ENCODE measurements around the gene TOX2.

TOX2 gene

GRCh38 chr20:44004306-44004915 is 89.8 kb downstream of the TOX2 start:
- TF ChIP-seq CTCF (IDR thresholded peaks at IDR 0.05; ENCODE audit: insufficient read depth, low read length, poor library complexity, severe bottlenecking) = no peak

GRCh38 chr20:44005661-44006060 is 91.0 kb downstream of the TOX2 start:
- Histone ChIP-seq H3K27me3 (replicated peaks; ENCODE audit: control insufficient read depth, insufficient read depth, low read length) (no peaks in the 10 kb centered on the region), H3K4me3 (replicated peaks; ENCODE audit: low read depth, low read length) (no peak overlapping the region), H3K36me3 (ENCODE audit: control insufficient read depth, insufficient read depth, low read length) (no peaks in the 10 kb centered on the region)
- no peak for TF ChIP-seq CTCF (IDR thresholded peaks at IDR 0.05; ENCODE audit: insufficient read depth, low read length, poor library complexity, severe bottlenecking)
- no peak for DNase-seq (ENCODE audit: extremely low read depth, insufficient read length)

More at GRCh38 chr20:44004306-44004915, 89.8 kb downstream of the TOX2 start:
- no peak overlapping the region for H3K4me3 ChIP-seq (replicated peaks; ENCODE audit: low read depth, low read length)
- H3K36me3 ChIP-seq (ENCODE audit: control insufficient read depth, insufficient read depth, low read length) = no peaks in the 10 kb centered on the region
- no peaks in the 10 kb centered on the region for H3K27me3 ChIP-seq (replicated peaks; ENCODE audit: control insufficient read depth, insufficient read depth, low read length)
- DNase-seq (ENCODE audit: extremely low read depth, insufficient read length) = no peak

GRCh38 chr20:44006126-44006525 is 91.5 kb downstream of the TOX2 start:
- Histone ChIP-seq H3K27me3 (replicated peaks; ENCODE audit: control insufficient read depth, insufficient read depth, low read length) (no peaks in the 10 kb centered on the region), H3K36me3 (ENCODE audit: control insufficient read depth, insufficient read depth, low read length) (no peaks in the 10 kb centered on the region), H3K4me3 (replicated peaks; ENCODE audit: low read depth, low read length) (no peak overlapping the region)
- no peak for DNase-seq (ENCODE audit: extremely low read depth, insufficient read length)
- TF ChIP-seq CTCF (IDR thresholded peaks at IDR 0.05; ENCODE audit: insufficient read depth, low read length, poor library complexity, severe bottlenecking) = no peak

- no peak for DNase-seq (ENCODE audit: extremely low read depth, insufficient read length)
These were observed 91.9 kb downstream of the TOX2 start for GRCh38 chr20:44006578-44006977.

GRCh38 chr20:44008806-44009678 is 94.4 kb downstream of the TOX2 start:
- TF ChIP-seq CTCF (IDR thresholded peaks at IDR 0.05; ENCODE audit: insufficient read depth, low read length, poor library complexity, severe bottlenecking) = no peak
- Histone ChIP-seq H3K36me3 (ENCODE audit: control insufficient read depth, insufficient read depth, low read length) (no peaks in the 10 kb centered on the region), H3K4me3 (replicated peaks; ENCODE audit: low read depth, low read length) (no peak overlapping the region), H3K27me3 (replicated peaks; ENCODE audit: control insufficient read depth, insufficient read depth, low read length) (no peaks in the 10 kb centered on the region)
- DNase-seq (ENCODE audit: extremely low read depth, insufficient read length) = no peak

More at GRCh38 chr20:44006578-44006977, 91.9 kb downstream of the TOX2 start:
- no peak for TF ChIP-seq CTCF (IDR thresholded peaks at IDR 0.05; ENCODE audit: insufficient read depth, low read length, poor library complexity, severe bottlenecking)
- no peaks in the 10 kb centered on the region for H3K36me3 ChIP-seq (ENCODE audit: control insufficient read depth, insufficient read depth, low read length)
- H3K4me3 ChIP-seq (replicated peaks; ENCODE audit: low read depth, low read length) = no peak overlapping the region
- no peaks in the 10 kb centered on the region for H3K27me3 ChIP-seq (replicated peaks; ENCODE audit: control insufficient read depth, insufficient read depth, low read length)
